Endodermal cell (in vitro differentiated cells): ENCODE data around the gene TM4SF4. TPM values are rescaled to one million over a fixed set of nuclear protein-coding genes. Genes with fewer than 3 reads are reported as not detected.

Experiments used
- DNase-seq: peaks from one replicate; pipeline ENCODE4 v3.0.0-alpha.2; 2017
- H3K27ac ChIP-seq: 2 replicates; pipeline ENCODE4 v1.5.1; 2013; ENCODE audit warnings: mild to moderate bottlenecking, low read depth, low read length, moderate library complexity
- H3K27me3 ChIP-seq: 2 replicates; pipeline ENCODE4 v1.6.1; 2013; ENCODE audit warnings: mild to moderate bottlenecking, low read length, moderate library complexity; ENCODE audit not compliant: insufficient read depth, control insufficient read depth, poor library complexity, severe bottlenecking
- H3K36me3 ChIP-seq: 2 replicates; pipeline ENCODE4 v1.7.0; 2013; ENCODE audit warnings: mild to moderate bottlenecking, low read length, moderate library complexity; ENCODE audit not compliant: control insufficient read depth, insufficient read depth
- H3K4me1 ChIP-seq: one replicate; pipeline ENCODE4 v1.7.0; 2013; ENCODE audit warnings: low read length; ENCODE audit not compliant: control insufficient read depth, insufficient read depth
- H3K4me3 ChIP-seq: 2 replicates; pipeline ENCODE4 v1.5.1; 2013; ENCODE audit warnings: mild to moderate bottlenecking, low read length, moderate library complexity
- H3K9ac ChIP-seq: 2 replicates; pipeline ENCODE4 v1.6.1; 2013; ENCODE audit warnings: mild to moderate bottlenecking, low read length, moderate library complexity; ENCODE audit not compliant: poor library complexity, severe bottlenecking; ENCODE audit errors: extremely low read depth
- H3K9me3 ChIP-seq: 2 replicates; pipeline ENCODE4 v1.6.1; 2013; ENCODE audit warnings: mild to moderate bottlenecking, low read length, moderate library complexity; ENCODE audit not compliant: control insufficient read depth
- H3K27ac Mint-ChIP-seq: 2 replicates; pipeline ENCODE4 v1.8.0; 2020; ENCODE audit warnings: mixed read lengths
- H3K27me3 Mint-ChIP-seq: 2 replicates; pipeline ENCODE4 v1.8.0; 2021; ENCODE audit warnings: mild to moderate bottlenecking, mixed read lengths; ENCODE audit not compliant: insufficient read depth
- H3K36me3 Mint-ChIP-seq: 2 replicates; pipeline ENCODE4 v1.8.0; 2020; ENCODE audit warnings: low read depth, mixed read lengths
- H3K4me1 Mint-ChIP-seq: 2 replicates; pipeline ENCODE4 v1.8.0; 2020; ENCODE audit warnings: mixed read lengths
- H3K4me3 Mint-ChIP-seq: 2 replicates; pipeline ENCODE4 v1.8.0; 2020; ENCODE audit warnings: mild to moderate bottlenecking, moderate library complexity, mixed read lengths
- H3K9me3 Mint-ChIP-seq: 2 replicates; pipeline ENCODE4 v1.8.0; 2020; ENCODE audit warnings: mild to moderate bottlenecking, mixed read lengths
- WGBS, 2 experiments: methylation state at CpG; one replicate each; pipeline versions ENCODE4 v1.1.5 to v1.1.7; 2013; ENCODE audit warnings: missing lambda C conversion rate in 2 of 2, mixed read lengths in 1 of 2; ENCODE audit not compliant: insufficient coverage in 1 of 2, insufficient read length in 1 of 2; 5-methylcytosine and 5-hydroxymethylcytosine counted together
- total RNA-seq, 2 donors: library from RNA; stranded (reverse); fragmentation: NEBNext Ultra II Directional in 1 of 2; extraction: Animal tissue kit (Norgen Biotek cat#: 25700) in 1 of 2; gene quantifications; 2 replicates in 1 of 2; 3 replicates in 1 of 2; pipeline ENCODE4 v1.2.1, GENCODE V29; 2021
- TF ChIP-seq, protein P1 (sequence below): fragments of 200-600 bp; sonication (generic); conservative IDR thresholded peaks from 2 replicates; pipeline ENCODE4 v1.5.0; 2021; ENCODE audit warnings: antibody characterized with exemption, mild to moderate bottlenecking

Gene TM4SF4
- total RNA-seq, 2 donors from 2014 or later: not detected

DNA sequence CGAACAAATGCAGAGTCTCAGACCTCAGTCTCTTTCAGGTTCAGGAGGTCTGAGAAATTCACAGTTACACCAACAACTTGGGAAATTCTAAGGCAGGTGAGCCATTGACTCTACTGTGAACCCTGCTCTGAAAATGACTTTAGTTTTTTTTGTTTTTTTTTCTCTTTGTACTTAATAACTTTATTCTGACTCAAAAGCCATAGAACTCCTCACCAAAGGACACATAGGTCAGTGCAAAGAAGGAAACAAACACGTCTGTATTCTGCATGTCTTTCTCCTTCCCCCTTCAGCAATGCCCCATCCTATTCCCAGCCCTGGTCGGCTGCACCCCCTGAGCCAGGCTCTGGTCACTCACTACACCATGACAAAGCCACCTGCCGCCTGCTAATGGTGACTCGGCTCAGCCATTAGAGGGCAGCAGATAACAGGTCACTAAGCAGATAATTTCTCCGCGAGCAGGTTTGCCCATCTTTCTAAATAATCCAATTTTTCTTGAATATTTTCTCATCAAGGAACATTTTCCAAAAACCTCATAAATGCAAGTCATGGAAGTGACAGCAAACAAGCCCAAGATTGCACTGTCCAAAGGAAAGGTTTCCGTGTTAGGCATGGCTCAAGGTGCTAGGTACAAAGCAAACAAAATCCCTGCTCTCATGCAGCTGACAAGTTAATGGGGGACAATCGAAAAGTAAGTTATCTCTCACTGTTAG, 37.7 kb downstream of the TM4SF4 start:
- Mint-ChIP-seq H3K36me3 (no peaks in the 10 kb centered on the region), H3K4me3 (no peak overlapping the region), H3K27ac (no peak overlapping the region), H3K27me3 (peaks cover 2% of the 10 kb centered on the region), H3K9me3 (no peaks in the 10 kb centered on the region), H3K4me1 (peaks cover 19% of the 10 kb centered on the region)
- WGBS, 2 experiments: 24 to 30% methylated on average over 4 to 9 of the region's 9 CpGs
- no peaks in the 10 kb centered on the region for H3K36me3 ChIP-seq
- DNase-seq: peak; percentile 90
- H3K4me3 ChIP-seq: no peak overlapping the region
- no peak overlapping the region for H3K9ac ChIP-seq
- H3K9me3 ChIP-seq: no peaks in the 10 kb centered on the region
- no peak overlapping the region for H3K27ac ChIP-seq
- H3K27me3 ChIP-seq: no peaks in the 10 kb centered on the region
- TF ChIP-seq, protein P1, sequence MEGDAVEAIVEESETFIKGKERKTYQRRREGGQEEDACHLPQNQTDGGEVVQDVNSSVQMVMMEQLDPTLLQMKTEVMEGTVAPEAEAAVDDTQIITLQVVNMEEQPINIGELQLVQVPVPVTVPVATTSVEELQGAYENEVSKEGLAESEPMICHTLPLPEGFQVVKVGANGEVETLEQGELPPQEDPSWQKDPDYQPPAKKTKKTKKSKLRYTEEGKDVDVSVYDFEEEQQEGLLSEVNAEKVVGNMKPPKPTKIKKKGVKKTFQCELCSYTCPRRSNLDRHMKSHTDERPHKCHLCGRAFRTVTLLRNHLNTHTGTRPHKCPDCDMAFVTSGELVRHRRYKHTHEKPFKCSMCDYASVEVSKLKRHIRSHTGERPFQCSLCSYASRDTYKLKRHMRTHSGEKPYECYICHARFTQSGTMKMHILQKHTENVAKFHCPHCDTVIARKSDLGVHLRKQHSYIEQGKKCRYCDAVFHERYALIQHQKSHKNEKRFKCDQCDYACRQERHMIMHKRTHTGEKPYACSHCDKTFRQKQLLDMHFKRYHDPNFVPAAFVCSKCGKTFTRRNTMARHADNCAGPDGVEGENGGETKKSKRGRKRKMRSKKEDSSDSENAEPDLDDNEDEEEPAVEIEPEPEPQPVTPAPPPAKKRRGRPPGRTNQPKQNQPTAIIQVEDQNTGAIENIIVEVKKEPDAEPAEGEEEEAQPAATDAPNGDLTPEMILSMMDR: peak; percentile 94
- H3K4me1 ChIP-seq: no peaks in the 10 kb centered on the region

GRCh38 chr3:149514471-149514870, 40.0 kb downstream of the TM4SF4 start:
- Histone ChIP-seq H3K9ac (no peak overlapping the region), H3K4me3 (no peak overlapping the region), H3K9me3 (no peaks in the 10 kb centered on the region), H3K27ac (no peak overlapping the region), H3K36me3 (peaks cover 2% of the 10 kb centered on the region), H3K27me3 (no peaks in the 10 kb centered on the region), H3K4me1 (no peaks in the 10 kb centered on the region)
- Mint-ChIP-seq H3K9me3 (no peaks in the 10 kb centered on the region), H3K36me3 (peaks cover 2% of the 10 kb centered on the region), H3K4me1 (peaks cover 4% of the 10 kb centered on the region), H3K4me3 (no peak overlapping the region), H3K27me3 (peaks cover 2% of the 10 kb centered on the region), H3K27ac (no peak overlapping the region)
- 83 to 92% methylated on average over 1 to 2 of the region's 2 CpGs for WGBS, 2 experiments
- DNase-seq: no peak
- TF ChIP-seq, protein P1: no peak

DNA sequence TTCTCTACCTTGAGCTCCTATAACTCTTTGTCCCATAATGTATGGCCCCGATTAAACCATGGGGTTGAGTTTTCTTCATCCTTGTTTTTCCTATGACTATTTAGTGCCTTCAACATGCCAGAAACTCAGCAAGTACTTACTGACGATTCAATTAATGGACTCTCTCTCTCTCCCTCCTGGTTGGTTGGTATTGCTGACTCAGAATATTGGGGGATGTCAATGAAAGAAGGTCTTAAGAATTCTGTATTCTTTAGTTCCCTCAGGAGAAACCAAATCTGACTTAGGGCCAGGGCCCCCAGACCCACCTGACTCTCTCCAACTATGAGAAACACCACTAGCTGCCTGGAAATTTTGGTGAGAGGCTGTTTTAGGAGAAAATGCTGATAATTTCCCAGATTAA, 40.8 kb downstream of the TM4SF4 start:
- H3K9me3 Mint-ChIP-seq: no peaks in the 10 kb centered on the region
- H3K27ac Mint-ChIP-seq: no peak overlapping the region
- Histone ChIP-seq H3K9me3 (no peaks in the 10 kb centered on the region), H3K27ac (no peak overlapping the region), H3K9ac (no peak overlapping the region), H3K4me3 (no peak overlapping the region), H3K36me3 (peaks cover 2% of the 10 kb centered on the region), H3K4me1 (no peaks in the 10 kb centered on the region), H3K27me3 (no peaks in the 10 kb centered on the region)
- TF ChIP-seq, protein P1: no peak
- H3K27me3 Mint-ChIP-seq: peaks cover 2% of the 10 kb centered on the region
- H3K36me3 Mint-ChIP-seq: peaks cover 5% of the 10 kb centered on the region
- no peak overlapping the region for H3K4me3 Mint-ChIP-seq
- 99 to 100% methylated on average over 1 to 2 of the region's 2 CpGs for WGBS, 2 experiments
- peaks cover 4% of the 10 kb centered on the region for H3K4me1 Mint-ChIP-seq
- no peak for DNase-seq
